HG03039 (cell line): ENCODE data around the gene ULBP3.

ENCODE experiments used
- ATAC-seq: cut with Tn5 transposase; IDR thresholded peaks from one replicate; pipeline ENCODE4 v1.9.1; 2021; ENCODE audit warnings: mild to moderate bottlenecking, moderate library complexity; ENCODE audit not compliant: unreplicated experiment

Gene ULBP3

DNA sequence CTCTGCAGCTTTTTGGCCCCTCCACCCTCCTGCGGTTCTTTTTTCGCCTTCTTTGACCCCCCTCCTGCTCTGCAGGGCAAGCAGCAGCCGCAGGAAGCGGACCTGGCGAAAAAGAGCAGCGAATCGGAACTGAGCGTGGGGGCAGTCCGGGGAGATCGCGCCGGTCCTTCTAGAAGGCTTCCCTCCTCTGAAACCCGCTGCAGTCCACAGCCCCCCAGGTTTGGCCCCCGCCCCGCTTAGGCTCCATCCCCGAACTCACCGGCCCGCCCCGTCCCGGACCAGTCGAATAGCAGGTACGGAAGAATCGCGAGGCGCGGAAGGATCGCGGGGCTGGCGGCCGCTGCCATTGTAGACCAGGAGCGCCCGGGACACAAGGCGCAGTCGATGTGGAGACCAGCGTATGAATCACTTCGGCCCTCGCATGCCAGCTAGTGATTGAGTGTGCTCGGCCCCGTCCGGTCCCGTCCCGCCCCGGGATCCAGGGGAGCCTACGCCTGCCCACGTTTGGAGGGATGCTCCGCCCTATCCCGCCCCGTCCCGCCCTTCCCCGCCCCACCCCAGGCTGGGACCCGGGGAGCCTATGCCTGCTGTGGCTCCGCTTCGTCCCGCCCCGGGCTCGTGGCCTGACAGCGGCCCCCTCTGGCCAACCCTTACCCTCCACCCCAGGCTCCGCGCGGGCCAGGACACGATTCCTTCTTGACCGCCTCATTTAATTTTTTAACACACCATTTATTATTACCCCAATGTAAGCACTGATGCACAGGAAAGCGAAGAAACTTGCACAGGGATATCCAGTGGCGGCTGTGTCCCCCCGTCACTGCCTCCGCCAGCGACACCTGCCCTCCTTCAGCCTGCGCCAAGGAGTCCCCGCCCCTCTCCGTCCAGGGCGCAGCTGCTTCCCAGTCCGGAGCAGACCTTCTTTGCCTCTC is at the start of gene ULBP3:
Gene ULBP3, minus strand, starts transcription at position 402 of the 929 bp plus-strand sequence. Its CDS starts 55 bp downstream, at position 347.
- peak; percentile 60 for ATAC-seq

GRCh38 chr6:150118627-150119026 is 49.7 kb upstream of the ULBP3 start:
- ATAC-seq: no peak

- ATAC-seq: no peak
Measured at GRCh38 chr6:150118203-150118602, 49.3 kb upstream of the ULBP3 start.

DNA sequence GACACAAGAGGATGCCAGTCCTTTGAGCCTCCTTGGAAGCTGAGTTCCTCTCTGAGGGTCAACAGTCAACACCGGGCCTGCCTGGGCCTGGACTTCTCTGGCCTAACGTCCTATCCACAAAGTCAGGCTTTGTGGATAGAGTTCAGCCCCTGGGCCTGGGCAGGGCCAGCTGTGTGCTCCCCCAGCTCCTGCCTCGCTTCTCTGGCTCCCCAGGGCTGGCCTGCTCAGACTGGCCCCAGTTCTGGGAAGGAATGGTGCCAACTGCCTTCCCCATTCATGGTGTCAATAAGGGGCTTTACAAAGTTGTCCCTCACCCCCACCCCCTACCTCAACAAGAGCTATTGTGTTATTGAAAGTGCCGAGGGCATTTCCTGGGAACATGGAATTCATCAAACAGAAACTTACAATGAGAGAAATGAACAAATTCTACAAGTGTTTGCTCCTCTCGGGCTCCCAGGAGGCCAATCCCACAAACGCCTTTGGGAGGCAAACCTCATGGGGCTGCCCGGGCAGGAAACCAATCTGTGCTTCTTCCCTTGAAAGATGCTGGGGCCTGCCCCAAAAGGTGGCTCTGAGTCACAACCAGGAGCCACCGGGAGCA is 47.4 kb upstream of the ULBP3 start:
- no peak for ATAC-seq

- no peak for ATAC-seq
Measured at GRCh38 chr6:150115769-150116168, 46.8 kb upstream of the ULBP3 start.

DNA sequence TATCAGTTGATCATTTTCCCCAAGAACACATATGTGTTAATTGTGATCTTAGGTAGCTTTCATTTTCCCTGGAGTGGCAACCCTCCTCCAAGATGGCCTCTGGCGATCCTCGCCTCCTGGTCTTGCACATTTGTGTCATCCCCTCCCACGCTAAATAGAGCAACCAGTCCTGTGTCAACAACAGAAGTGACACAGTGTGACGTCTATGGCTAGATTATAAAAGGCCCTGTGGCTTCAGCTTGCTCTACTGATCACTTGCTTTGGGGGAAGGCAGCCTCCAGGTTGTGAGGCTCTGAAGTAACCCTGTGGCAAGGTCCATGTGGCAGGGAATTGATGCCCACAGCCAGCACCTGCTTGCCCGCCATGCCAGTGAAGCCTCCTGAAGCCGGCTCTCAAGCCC is 43.3 kb upstream of the ULBP3 start:
- no peak for ATAC-seq

DNA sequence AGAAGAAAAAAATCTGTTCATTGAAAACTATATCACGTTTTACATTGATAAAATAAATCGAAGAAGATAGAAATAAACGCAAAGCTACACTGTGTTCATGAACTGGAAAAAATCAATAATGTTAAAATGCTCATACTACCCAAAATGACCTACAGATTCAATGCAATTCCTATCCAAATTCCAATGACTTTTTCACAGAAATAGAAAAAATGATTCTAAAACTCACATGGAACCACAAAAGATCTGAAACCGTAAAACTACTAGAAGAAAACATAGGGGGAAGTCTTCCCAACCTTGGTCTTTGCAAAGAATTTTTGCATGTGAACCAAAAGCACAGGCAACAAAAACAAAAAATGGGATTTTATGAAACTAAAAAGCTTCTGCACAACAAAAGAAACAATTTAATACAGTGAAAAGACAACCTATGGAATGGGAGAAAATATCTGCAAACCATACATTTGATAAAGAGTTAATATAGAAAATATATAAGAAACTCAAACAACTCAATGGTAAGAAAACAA is 33.9 kb upstream of the ULBP3 start:
- no peak for ATAC-seq

GRCh38 chr6:150100745-150101144 is 31.8 kb upstream of the ULBP3 start:
- ATAC-seq: no peak

GRCh38 chr6:150099953-150100352 is 31.0 kb upstream of the ULBP3 start:
- no peak for ATAC-seq

- ATAC-seq: no peak
Measured at GRCh38 chr6:150099546-150099945, 30.6 kb upstream of the ULBP3 start.

DNA sequence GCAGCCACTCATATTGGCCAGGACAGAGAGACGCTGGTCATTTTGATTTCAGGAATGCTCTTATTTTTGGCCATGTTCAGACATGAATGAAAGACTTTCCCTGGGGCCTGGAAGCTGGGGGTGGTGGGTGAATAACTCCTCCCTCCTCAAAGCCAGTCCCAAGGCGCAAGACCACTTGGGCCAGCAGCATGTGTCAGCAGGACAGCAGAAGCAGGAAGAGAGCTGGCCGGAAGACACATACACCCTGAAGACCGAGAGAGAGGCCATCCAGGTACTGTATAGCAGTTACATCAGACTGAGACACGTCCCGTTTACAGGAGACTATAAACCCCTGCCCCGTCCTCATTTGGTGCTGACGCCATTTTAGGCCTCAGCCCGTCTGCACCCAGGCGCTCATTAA is 29.2 kb upstream of the ULBP3 start:
- no peak for ATAC-seq

DNA sequence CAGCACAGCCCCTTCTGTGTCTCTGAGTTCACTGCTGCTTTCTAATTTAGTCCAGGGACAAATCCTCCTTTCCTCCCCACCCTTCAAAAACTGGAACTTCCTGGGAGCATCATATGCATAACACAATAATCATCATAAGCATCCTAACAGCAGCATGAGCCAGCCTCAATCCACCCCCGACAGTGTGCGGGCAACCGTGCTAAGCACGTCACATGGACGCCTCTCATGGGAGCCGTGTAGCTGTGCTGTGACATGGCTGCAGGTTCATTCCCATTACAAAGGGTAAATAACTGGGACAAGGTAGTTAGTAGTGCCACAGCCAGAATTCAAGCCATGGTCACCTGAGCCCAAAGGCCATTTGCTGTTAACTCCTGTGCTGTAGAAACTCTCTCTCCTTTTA is 24.5 kb upstream of the ULBP3 start:
- no peak for ATAC-seq

DNA sequence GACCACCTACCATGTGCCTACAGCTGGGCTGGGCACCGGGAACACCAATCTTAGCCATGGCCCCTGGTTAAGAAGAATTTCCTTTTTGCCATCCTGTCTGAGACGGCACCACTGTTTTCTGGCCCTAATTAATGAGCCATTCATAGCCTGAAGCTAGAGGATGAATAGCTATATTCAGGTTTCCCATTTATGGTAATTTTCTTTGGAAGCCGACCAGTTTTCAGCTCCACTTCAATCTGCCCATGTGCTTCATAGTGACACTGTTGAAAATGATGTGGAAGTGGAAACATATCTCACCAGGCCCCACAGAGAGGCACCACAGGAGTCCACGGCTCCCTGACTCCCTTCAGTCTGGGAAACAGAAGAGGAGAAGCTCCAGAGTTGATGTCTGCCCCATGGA is 22.6 kb upstream of the ULBP3 start:
- ATAC-seq: no peak

DNA sequence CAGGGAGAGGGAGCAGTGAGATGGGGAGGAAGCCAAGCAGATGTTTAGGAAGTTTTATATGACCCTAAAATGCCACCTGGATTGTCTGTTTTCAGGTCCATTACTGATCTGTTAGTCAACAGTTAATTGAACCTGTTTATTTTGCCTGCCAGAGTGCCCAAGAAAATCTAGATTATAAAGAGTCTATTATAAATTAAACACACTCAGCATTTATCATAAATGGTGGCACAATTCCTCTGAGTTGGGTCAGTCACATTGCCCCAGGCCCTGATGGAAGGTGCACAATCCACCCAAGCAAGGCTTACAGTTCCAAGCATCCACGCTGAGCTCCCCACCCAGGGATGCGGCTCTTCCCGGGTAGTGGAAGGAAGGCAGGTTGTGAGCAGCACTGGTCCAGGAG is 21.4 kb upstream of the ULBP3 start:
- no peak for ATAC-seq

GRCh38 chr6:150088481-150089154 is 19.7 kb upstream of the ULBP3 start:
- ATAC-seq: no peak

DNA sequence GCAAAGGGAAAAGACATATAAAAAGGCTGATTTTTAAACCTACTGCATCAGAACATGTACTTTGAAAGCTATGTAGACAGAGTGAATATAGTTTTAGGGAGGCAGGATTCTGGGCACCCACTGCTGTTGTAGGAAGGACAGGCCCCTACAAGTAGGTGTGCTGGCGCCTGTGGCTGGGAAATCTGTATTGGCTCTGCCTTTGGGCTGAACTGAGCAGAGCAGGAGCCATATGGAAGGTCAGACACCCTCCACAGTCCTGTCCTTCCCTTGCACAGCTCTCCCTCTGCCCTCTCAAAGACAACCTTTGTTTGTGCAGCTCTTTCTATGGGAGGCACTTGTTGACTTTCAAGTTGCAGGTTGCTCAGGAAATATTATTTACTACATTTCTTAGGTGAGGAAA is 18.4 kb upstream of the ULBP3 start:
- no peak for ATAC-seq

GRCh38 chr6:150086026-150086425 is 17.1 kb upstream of the ULBP3 start:
- no peak for ATAC-seq

DNA sequence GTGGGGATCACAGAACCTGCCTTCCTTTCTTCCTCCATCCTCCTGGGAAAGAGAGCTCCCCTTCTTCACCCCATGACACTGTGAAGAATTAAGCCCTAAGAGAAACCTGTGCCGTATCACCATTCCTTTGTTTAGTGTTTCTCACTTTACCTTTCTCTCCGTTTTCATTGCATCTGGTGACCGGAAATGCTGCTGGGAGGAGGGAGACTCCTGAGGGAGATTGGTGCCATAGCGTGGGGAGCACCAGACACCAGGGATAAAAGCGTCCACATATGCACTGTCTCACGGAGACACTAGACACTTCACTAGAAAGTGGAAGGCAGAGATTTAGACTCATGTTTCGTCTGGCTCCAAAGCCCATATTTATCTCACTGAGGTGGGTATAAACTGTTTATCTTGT is 15.5 kb upstream of the ULBP3 start:
- ATAC-seq: no peak

DNA sequence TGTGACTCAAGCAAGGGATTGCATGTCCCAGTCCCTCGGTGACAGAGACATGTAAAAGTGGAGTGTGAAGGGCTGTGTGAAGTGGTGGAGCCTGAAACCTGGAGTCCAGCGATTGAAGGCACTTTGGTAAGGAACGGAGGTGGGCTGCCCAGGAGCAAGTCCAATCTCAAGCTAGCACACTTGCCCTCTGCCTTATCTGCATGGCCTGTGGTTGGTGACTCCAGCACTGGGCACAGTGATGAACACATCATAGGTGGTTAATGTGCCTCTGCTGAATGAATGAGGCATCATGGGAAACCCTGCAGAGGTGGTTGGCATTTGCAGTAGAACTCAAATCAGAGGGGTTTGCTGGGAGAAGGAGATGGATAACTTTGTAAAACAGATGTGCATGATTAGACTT is 14.9 kb upstream of the ULBP3 start:
- no peak for ATAC-seq

DNA sequence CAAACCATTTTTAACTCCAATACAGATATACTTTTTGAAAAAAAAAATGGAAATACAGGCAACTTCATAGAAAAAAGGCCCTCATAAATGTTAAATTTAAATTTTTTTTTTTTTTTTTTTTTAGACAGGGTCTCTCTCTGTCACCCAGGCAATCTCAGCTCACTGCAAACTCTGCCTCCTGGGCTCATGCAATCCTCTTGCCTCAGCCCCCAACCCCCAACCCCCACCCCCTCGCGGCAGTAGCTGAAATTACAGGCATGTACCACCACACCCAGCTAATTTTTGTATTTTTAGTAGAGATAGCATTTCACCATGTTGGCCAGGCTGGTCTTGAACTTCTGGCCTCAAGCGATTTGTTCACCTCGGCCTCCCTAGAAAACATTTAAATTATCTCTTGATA is 12.8 kb upstream of the ULBP3 start:
- ATAC-seq: no peak

DNA sequence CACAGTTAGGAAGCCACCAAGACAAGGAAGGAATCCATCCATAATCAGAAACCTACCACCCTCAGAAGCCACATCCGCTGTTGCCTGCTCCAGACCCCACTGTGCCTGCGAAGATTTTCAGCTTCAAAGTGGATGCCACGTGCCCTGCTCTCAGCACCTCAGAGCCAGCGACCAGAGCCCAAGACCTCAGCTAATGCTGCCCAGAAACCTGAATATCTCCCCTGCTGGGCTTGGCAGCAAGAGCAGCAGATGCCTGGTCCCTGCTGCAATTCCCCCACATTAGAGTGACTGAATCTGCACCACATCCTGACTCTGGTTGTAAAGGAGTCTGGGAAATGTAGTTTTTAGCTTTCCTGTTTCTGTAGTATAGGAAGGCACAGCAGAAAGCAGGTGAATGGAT is 10.7 kb upstream of the ULBP3 start:
- ATAC-seq: no peak

- no peak for ATAC-seq
Measured at GRCh38 chr6:150078788-150079187, 9.9 kb upstream of the ULBP3 start.
